SK-N-MC (cell line): ENCODE results near the gene DMAC1.

Source experiments
- EZH2 ChIP-seq: fragments of 200-600 bp; sonication (generic); IDR thresholded peaks from one replicate; pipeline ENCODE4 v1.6.1; 2017; ENCODE audit warnings: antibody characterized with exemption
- POLR2AphosphoS5 ChIP-seq: IDR thresholded peaks from 2 replicates; pipeline ENCODE4 v1.6.1; 2012; ENCODE audit warnings: mild to moderate bottlenecking, low read depth, low read length, borderline replicate concordance

DNA sequence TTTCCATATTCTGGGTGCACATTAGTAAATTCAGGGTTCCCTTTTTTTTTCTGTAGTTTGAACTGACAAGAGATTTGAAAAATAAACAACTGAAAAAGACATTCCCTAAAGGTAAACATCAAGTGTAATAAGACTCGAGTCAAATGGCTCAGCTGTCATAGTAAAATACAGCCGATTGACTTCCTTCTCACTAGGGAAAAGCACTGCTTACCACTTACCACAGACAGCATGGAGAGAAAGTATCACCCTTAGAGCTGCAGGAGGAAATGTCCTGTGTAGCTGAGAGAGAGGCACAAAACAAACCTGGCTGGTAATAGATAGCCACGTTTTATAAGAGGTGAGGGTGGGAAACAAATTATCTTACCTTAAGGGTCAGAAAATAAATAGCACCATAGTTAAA, 12.1 kb upstream of the DMAC1 start:
- TF ChIP-seq EZH2 = no peak
- no peak for TF ChIP-seq POLR2AphosphoS5
